Measurements from ENCODE around the gene PTPRA. TPM values are rescaled to one million over a fixed set of nuclear protein-coding genes. Genes with fewer than 3 reads are reported as not detected.

PTPRA gene
- total RNA-seq, 4 donors from 2014 or later: 26.2 to 53.7 (median 42.4) TPM

DNA sequence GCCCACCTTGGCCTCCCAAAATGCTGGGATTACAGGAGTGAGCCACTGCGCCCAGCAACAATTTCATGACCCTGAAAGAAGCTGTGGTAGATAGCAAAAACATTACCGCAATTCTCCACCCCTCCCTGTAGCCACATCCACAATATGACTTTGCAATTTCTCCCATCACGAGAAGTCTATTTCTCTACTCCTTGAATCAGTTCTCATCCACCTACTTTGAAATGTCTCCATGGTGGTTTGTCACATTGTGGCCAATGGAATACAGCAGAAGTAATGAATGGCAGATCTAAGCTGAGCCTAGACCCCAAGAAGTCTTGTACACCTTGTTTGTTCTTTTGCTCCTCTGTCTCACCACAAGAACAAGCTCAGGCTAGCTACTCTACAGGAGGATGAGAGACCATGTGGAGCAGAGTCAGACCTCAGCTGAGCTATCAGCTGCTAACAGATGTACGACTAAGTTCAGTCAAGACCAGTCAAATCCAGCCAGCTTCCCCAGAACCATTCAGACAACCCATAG lies 204.4 kb downstream of the PTPRA start:
- peaks cover 0 to 15% (median 6%) of the 10 kb centered on the region in 3 donors for H3K4me1 ChIP-seq
- WGBS, 2 donors: 72 to 73% methylated on average over 4 of the region's 4 CpGs
- H3K36me3 ChIP-seq: no peaks in the 10 kb centered on the region
- DNase-seq: no peak
- no peak overlapping the region for H3K4me3 ChIP-seq
- H3K9me3 ChIP-seq: no peaks in the 10 kb centered on the region
- intact Hi-C loops (cut with DNase I): no loop called here
- peaks cover 0 to 65% (median 7%) of the 10 kb centered on the region in 4 donors for H3K27me3 ChIP-seq
- no peak overlapping the region for H3K27ac ChIP-seq
- TF ChIP-seq, protein P1, sequence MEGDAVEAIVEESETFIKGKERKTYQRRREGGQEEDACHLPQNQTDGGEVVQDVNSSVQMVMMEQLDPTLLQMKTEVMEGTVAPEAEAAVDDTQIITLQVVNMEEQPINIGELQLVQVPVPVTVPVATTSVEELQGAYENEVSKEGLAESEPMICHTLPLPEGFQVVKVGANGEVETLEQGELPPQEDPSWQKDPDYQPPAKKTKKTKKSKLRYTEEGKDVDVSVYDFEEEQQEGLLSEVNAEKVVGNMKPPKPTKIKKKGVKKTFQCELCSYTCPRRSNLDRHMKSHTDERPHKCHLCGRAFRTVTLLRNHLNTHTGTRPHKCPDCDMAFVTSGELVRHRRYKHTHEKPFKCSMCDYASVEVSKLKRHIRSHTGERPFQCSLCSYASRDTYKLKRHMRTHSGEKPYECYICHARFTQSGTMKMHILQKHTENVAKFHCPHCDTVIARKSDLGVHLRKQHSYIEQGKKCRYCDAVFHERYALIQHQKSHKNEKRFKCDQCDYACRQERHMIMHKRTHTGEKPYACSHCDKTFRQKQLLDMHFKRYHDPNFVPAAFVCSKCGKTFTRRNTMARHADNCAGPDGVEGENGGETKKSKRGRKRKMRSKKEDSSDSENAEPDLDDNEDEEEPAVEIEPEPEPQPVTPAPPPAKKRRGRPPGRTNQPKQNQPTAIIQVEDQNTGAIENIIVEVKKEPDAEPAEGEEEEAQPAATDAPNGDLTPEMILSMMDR (IDR thresholded peaks at IDR 0.05): no peak
- no peak for TF ChIP-seq POLR2A (IDR thresholded peaks at IDR 0.05)

DNA sequence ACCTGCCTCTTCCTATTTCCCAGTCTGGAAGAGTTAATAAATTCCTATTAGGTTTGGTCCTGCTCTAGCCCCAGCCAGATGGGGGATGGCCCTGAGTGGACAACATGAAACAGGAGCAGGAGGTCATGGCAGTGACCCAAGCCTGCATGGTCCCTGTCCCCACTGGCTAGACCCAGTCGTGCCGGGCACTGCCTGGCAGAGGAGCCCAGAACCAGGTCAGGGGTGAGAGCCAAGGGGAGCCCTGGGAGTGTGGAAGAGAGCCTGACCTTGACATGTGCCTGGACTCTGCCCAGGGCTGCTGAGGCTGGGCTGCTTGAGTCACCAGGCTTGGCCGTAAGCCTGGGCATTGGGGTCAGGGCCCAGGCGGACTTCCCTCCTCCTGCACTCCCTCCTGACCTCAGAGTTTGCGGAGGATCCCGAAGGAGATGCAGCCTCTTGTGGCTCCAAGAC lies 207.7 kb downstream of the PTPRA start:
- no peak overlapping the region for H3K27ac ChIP-seq
- TF ChIP-seq POLR2A (IDR thresholded peaks at IDR 0.05): no peak
- TF ChIP-seq, protein P1 (IDR thresholded peaks at IDR 0.05): no peak
- intact Hi-C loops (cut with DNase I): no loop called here
- no peak overlapping the region for H3K4me3 ChIP-seq
- WGBS, 2 donors: 28 to 52% methylated on average over 2 to 5 of the region's 6 CpGs
- peaks cover 0 to 86% (median 10%) of the 10 kb centered on the region in 4 donors for H3K27me3 ChIP-seq
- no peaks in the 10 kb centered on the region for H3K36me3 ChIP-seq
- DNase-seq: no peak
- H3K9me3 ChIP-seq: no peaks in the 10 kb centered on the region
- peaks cover 5 to 25% (median 13%) of the 10 kb centered on the region in 3 donors for H3K4me1 ChIP-seq

DNA sequence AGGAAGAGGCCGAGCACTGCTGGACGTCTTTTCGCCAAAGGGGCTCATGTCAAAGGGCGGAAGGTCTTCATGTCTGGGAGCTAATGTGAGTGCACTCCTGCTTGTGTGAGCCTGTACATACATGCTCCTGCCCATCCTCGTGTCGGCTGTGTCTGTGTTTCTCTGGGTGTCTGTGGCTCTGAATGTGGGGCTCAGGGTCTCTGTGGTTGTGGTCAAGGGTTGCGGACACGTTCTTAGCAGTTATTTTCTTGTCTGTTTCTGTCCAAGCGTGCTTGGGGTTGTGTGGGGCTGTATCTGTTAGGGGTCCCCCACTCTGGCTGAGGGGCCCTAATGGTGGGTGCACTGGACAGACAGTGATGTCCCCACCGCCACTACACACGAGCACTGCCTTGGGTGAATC lies 208.4 kb downstream of the PTPRA start:
- TF ChIP-seq POLR2A (IDR thresholded peaks at IDR 0.05): no peak
- TF ChIP-seq, protein P1 (IDR thresholded peaks at IDR 0.05): no peak
- intact Hi-C loops (cut with DNase I): no loop called here
- peaks cover 0 to 80% (median 10%) of the 10 kb centered on the region in 4 donors for H3K27me3 ChIP-seq

DNA sequence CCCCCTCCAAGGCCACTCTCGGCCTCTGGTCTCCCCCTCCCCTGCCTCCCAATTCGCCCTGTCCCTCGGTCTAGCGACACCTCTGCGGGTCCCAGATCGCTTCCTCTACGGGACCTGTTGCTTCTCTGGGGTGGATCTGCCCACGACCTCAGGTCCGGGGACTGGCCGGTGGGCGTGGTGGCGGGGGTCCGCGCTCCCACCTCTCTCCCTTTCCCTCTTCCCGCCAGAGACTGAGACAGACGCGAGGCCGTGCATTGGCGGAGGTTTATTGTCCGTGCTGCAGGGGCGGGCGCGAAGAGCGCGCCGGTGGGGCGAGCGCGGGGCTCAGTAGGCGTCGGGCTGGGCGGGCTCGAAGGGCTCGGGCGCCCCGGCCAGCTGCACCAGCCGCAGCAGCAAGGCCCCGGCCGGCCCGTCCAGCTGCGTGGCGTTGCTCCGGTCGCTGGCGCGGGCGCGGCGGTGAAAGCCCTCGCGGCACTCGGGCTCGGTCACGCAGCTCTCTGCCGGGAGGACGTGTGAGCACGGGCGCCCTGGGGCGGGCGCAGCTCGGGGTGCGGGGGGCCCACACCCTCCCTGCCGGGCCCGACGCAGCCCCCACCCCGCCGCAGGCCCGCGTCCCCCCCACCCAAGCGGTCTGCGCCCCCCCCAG lies 209.1 kb downstream of the PTPRA start:
- WGBS, 2 donors: 20 to 31% methylated on average over 4 to 12 of the region's 71 CpGs
- intact Hi-C loops (cut with DNase I): no loop called here

More for the DNA sequence above, 208.4 kb downstream of the PTPRA start:
- no peak overlapping the region for H3K27ac ChIP-seq
- H3K9me3 ChIP-seq: no peaks in the 10 kb centered on the region
- H3K36me3 ChIP-seq: no peaks in the 10 kb centered on the region
- H3K4me1 ChIP-seq: peaks cover 5 to 25% (median 13%) of the 10 kb centered on the region in 3 donors
- H3K4me3 ChIP-seq: no peak overlapping the region
- WGBS, 2 donors: 69 to 81% methylated on average over 9 of the region's 11 CpGs
- DNase-seq: no peak

More for the DNA sequence above, 209.1 kb downstream of the PTPRA start:
- Histone ChIP-seq H3K9me3 (no peaks in the 10 kb centered on the region), H3K36me3 (no peaks in the 10 kb centered on the region), H3K4me3 (peak overlapping the region; percentile 24 to 64 (median 36)), H3K27me3 (peaks cover 0 to 76% (median 10%) of the 10 kb centered on the region in 4 donors), H3K4me1 (peaks cover 5 to 25% (median 13%) of the 10 kb centered on the region in 3 donors), H3K27ac (no peak overlapping the region)
- TF ChIP-seq, protein P1 (IDR thresholded peaks at IDR 0.05): no peak
- TF ChIP-seq POLR2A (IDR thresholded peaks at IDR 0.05): no peak
- no peak for DNase-seq
